PC-9 (cell line): ENCODE results near the gene G0S2. TPM values are rescaled to one million over a fixed set of nuclear protein-coding genes. Genes with fewer than 3 reads are reported as not detected.
A peak's percentile ranks its signal among the peaks of the same experiment; 100 is the strongest.

Experiments
- BruUV-seq: library from RNA; stranded (reverse); fragments of 400-500 nt; replicated peaks from 2 replicates; lab custom pipeline; 2021; lab: Mats Ljungman, UMichigan
- CTCF ChIA-PET: fragments of 300-600 bp; sonication (Branson Sonifier 250); formaldehyde crosslinking; loops from one replicate; lab custom pipeline; 2022; ENCODE audit warnings: antibody characterized with exemption; lab: Charles Lee
- POLR2A ChIA-PET: fragments of 300-600 bp; sonication (Branson Sonifier 250); formaldehyde crosslinking; loops from one replicate; lab custom pipeline; 2022; ENCODE audit warnings: antibody characterized with exemption; ENCODE audit not compliant: unreplicated experiment; lab: Charles Lee
- DNase-seq, 2 experiments: peaks; one replicate each; pipeline versions ENCODE4 v3.0.0 to v3.0.0-alpha.2; 2015 to 2022; ENCODE audit warnings: mixed read lengths in 1 of 2
- H2AFZ ChIP-seq: fragments of 200-600 bp; sonication (generic); 2 replicates; pipeline ENCODE4 v1.8.1; 2017; ENCODE audit warnings: antibody characterized with exemption
- H3F3A ChIP-seq: fragments of 200-600 bp; sonication (generic); 2 replicates; pipeline ENCODE4 v1.8.1; 2017; ENCODE audit warnings: antibody characterized with exemption, mild to moderate bottlenecking, low read depth; ENCODE audit not compliant: insufficient read depth
- H3K27ac ChIP-seq: fragments of 200-600 bp; sonication (generic); 2 replicates; pipeline ENCODE4 v1.6.1; 2016; ENCODE audit warnings: mixed run types
- H3K27me3 ChIP-seq: fragments of 200-600 bp; sonication (generic); 2 replicates; pipeline ENCODE4 v1.6.1; 2016; ENCODE audit warnings: low read depth, mixed run types; ENCODE audit not compliant: insufficient read depth
- H3K36me3 ChIP-seq: fragments of 200-600 bp; sonication (generic); 2 replicates; pipeline ENCODE4 v1.6.1; 2016; ENCODE audit warnings: low read depth, mixed run types
- H3K4me1 ChIP-seq: fragments of 200-600 bp; sonication (generic); replicated peaks from 2 replicates; pipeline ENCODE4 v1.6.1; 2016; ENCODE audit warnings: mixed run types; ENCODE audit not compliant: insufficient read depth
- H3K4me2 ChIP-seq: fragments of 200-600 bp; sonication (generic); 2 replicates; pipeline ENCODE4 v1.6.1; 2017; ENCODE audit warnings: mixed run types
- H3K4me3 ChIP-seq: fragments of 200-600 bp; sonication (generic); 2 replicates; pipeline ENCODE4 v1.6.1; 2016; ENCODE audit warnings: mixed run types
- H3K79me2 ChIP-seq: fragments of 200-600 bp; sonication (generic); 2 replicates; pipeline ENCODE4 v1.6.1; 2017; ENCODE audit warnings: low read depth, mixed run types
- H3K9me2 ChIP-seq: fragments of 200-600 bp; sonication (generic); 2 replicates; pipeline ENCODE4 v1.8.1; 2017; ENCODE audit warnings: mild to moderate bottlenecking; ENCODE audit not compliant: insufficient read depth
- H3K9me3 ChIP-seq: fragments of 200-600 bp; sonication (generic); 2 replicates; pipeline ENCODE4 v1.8.1; 2016; ENCODE audit warnings: low read depth; ENCODE audit not compliant: insufficient read depth
- H4K20me1 ChIP-seq: fragments of 200-600 bp; sonication (generic); 2 replicates; pipeline ENCODE4 v1.8.1; 2017; ENCODE audit not compliant: insufficient read depth
- EZH2 ChIP-seq: fragments of 200-600 bp; sonication (generic); IDR thresholded peaks from 2 replicates; pipeline ENCODE4 v1.8.0; 2017; ENCODE audit warnings: antibody characterized with exemption, low read depth
- intact Hi-C: fragments of 100-400 bp; cut with micrococcal nuclease; formaldehyde crosslinking; loops from one replicate; pipeline ENCODE4 v1.10.0; 2022; ENCODE audit not compliant: unreplicated experiment
- total RNA-seq: library from RNA; stranded (reverse); gene quantifications from 2 replicates; pipeline ENCODE4 v1.2.3, GENCODE V29; 2021
- TF ChIP-seq, protein P1 (sequence below): fragments of 200-600 bp; sonication (generic); conservative IDR thresholded peaks from 2 replicates; pipeline ENCODE4 v1.6.1; 2017; ENCODE audit warnings: mixed run types, antibody characterized with exemption, mild to moderate bottlenecking, moderate library complexity

Gene G0S2
- total RNA-seq, 1 experiment from 2014 or later: 2.4 TPM

DNA sequence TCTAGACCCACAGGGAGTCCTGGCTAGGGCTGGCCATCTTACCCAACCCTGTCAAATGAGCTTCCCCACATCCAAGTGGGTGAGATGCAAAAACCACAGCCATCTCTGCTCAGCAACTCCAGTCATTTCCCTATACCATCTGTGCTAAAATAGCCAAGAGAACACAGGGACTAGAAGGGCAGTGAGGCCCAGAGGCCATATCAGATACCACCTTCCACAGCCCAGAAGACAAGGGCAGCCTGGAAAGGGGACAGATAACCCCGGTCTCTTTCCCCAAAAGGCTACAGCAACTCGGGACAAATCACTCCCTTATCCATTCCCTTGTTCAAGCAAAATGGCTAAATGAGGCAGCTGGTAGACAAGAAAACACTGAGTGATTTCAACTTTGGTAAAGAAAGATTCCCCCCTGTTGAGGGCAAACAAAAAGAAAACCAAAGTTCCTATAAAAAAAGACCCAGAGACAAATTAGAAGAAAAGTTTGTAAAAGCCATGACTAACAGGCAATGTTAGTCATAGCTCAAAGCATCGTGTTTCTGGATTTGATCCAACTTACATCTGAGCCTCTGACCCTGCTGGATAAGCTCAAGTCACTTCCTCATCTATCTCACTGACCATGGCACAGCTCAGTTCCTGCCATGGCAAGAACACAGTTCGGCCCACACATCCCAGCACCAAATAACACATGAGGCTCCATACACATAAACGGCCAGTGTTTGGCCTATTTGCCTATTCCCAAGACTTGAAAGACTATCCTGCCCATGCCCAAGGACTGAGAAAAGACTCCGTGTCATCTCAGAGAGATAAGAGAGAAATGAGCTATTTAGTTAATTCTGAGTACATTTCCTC is 26.1 kb upstream of the G0S2 start:
- peaks cover 67% of the 10 kb centered on the region for H3K79me2 ChIP-seq
- H3K4me1 ChIP-seq: peaks cover 73% of the 10 kb centered on the region
- no peak overlapping the region for H2AFZ ChIP-seq
- H4K20me1 ChIP-seq: no peaks in the 10 kb centered on the region
- no TSS peak for BruUV-seq
- H3K9me3 ChIP-seq: no peaks in the 10 kb centered on the region
- H3K9me2 ChIP-seq: no peaks in the 10 kb centered on the region
- H3K4me3 ChIP-seq: peak overlapping the region; percentile 76
- CTCF ChIA-PET: interaction anchor here (0.6 to 1.3 kb wide), 3 partner anchors 40 to 59 kb away, joined by 3 to 5 read pairs (median 3); no protein-coding TSS in a partner anchor
- DNase-seq: peak; percentile 54 to 95
- peaks cover 20% of the 10 kb centered on the region for H3K36me3 ChIP-seq
- H3F3A ChIP-seq: peaks cover 49% of the 10 kb centered on the region
- peak overlapping the region; percentile 95 for H3K4me2 ChIP-seq
- TF ChIP-seq, protein P1, sequence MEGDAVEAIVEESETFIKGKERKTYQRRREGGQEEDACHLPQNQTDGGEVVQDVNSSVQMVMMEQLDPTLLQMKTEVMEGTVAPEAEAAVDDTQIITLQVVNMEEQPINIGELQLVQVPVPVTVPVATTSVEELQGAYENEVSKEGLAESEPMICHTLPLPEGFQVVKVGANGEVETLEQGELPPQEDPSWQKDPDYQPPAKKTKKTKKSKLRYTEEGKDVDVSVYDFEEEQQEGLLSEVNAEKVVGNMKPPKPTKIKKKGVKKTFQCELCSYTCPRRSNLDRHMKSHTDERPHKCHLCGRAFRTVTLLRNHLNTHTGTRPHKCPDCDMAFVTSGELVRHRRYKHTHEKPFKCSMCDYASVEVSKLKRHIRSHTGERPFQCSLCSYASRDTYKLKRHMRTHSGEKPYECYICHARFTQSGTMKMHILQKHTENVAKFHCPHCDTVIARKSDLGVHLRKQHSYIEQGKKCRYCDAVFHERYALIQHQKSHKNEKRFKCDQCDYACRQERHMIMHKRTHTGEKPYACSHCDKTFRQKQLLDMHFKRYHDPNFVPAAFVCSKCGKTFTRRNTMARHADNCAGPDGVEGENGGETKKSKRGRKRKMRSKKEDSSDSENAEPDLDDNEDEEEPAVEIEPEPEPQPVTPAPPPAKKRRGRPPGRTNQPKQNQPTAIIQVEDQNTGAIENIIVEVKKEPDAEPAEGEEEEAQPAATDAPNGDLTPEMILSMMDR: no peak
- TF ChIP-seq EZH2: no peak
- intact Hi-C loops: no loop called here
- POLR2A ChIA-PET: interaction anchor here (0.6 to 0.8 kb wide), 9 partner anchors 21 to 1999 kb away, joined by 3 to 16 read pairs (median 5); partner anchors contain the start of gene IRF6
- H3K27me3 ChIP-seq: no peaks in the 10 kb centered on the region
- H3K27ac ChIP-seq: peak overlapping the region; percentile 98

GRCh38 chr1:209650454-209650853 is 24.8 kb upstream of the G0S2 start:
- peaks cover 15% of the 10 kb centered on the region; the same call in 1 of the 2 replicates for H3K36me3 ChIP-seq
- peak overlapping the region; percentile 98 for H3K27ac ChIP-seq
- H3K27me3 ChIP-seq: no peaks in the 10 kb centered on the region
- H3K79me2 ChIP-seq: peaks cover 55% of the 10 kb centered on the region
- peak overlapping the region; percentile 95 for H3K4me2 ChIP-seq
- POLR2A ChIA-PET: interaction anchor here (0.5 to 0.7 kb wide), 3 partner anchors 35 to 245 kb away, joined by 3 to 16 read pairs (median 5); no protein-coding TSS in a partner anchor
- intact Hi-C loops: loop anchor here (5.0 to 10.0 kb wide), 5 partner anchors 226 to 947 kb away; no protein-coding TSS in a partner anchor
- no peak for DNase-seq
- CTCF ChIA-PET: interaction anchor here (0.6 to 1.3 kb wide), 2 partner anchors 18 to 41 kb away, joined by 5 to 6 read pairs; no protein-coding TSS in a partner anchor
- H3K4me1 ChIP-seq: peaks cover 86% of the 10 kb centered on the region
- no peak overlapping the region for H2AFZ ChIP-seq
- H3K9me3 ChIP-seq: no peaks in the 10 kb centered on the region
- no peaks in the 10 kb centered on the region for H4K20me1 ChIP-seq
- peaks cover 48% of the 10 kb centered on the region for H3F3A ChIP-seq
- BruUV-seq: no TSS peak
- TF ChIP-seq EZH2: no peak
- TF ChIP-seq, protein P1: no peak
- peak overlapping the region; percentile 76 for H3K4me3 ChIP-seq
- no peaks in the 10 kb centered on the region for H3K9me2 ChIP-seq

GRCh38 chr1:209651138-209651587 is 24.0 kb upstream of the G0S2 start:
- no peak overlapping the region for H2AFZ ChIP-seq
- CTCF ChIA-PET: interaction anchor here (0.6 kb wide), 1 partner anchor 17 kb away, joined by 6 read pairs; no protein-coding TSS in a partner anchor

More at GRCh38 chr1:209651138-209651587, 24.0 kb upstream of the G0S2 start:
- H3K4me1 ChIP-seq: peaks cover 93% of the 10 kb centered on the region
- BruUV-seq: TSS peak; percentile 23
- H3K4me2 ChIP-seq: peak overlapping the region; percentile 95
- peak overlapping the region; percentile 76; the same call in 1 of the 2 replicates for H3K4me3 ChIP-seq
- TF ChIP-seq, protein P1: no peak
- TF ChIP-seq EZH2: no peak
- H3K27me3 ChIP-seq: no peaks in the 10 kb centered on the region
- POLR2A ChIA-PET: no interaction called here
- H3K36me3 ChIP-seq: peaks cover 10% of the 10 kb centered on the region; the same call in 1 of the 2 replicates
- H3K9me3 ChIP-seq: no peaks in the 10 kb centered on the region
- intact Hi-C loops: loop anchor here (5.0 to 10.0 kb wide), 5 partner anchors 226 to 946 kb away; no protein-coding TSS in a partner anchor
- peak; percentile 87 to 88 for DNase-seq
- no peaks in the 10 kb centered on the region for H3K9me2 ChIP-seq
- H3F3A ChIP-seq: peaks cover 55% of the 10 kb centered on the region
- H3K27ac ChIP-seq: peak overlapping the region; percentile 98
- H3K79me2 ChIP-seq: peaks cover 49% of the 10 kb centered on the region
- H4K20me1 ChIP-seq: no peaks in the 10 kb centered on the region
